NCI-H82 treated with DMSO at 0.1 percent for 48 hours (cell line): Measurements from ENCODE around the gene ANP32A.

Source experiments
- DNase-seq: peaks from one replicate; lab custom pipeline; 2025; ENCODE audit not compliant: unreplicated experiment; lab: John Stamatoyannopoulos, UW

ANP32A gene

GRCh38 chr15:68783226-68784058 is 37.3 kb downstream of the ANP32A start:
- no peak for DNase-seq

GRCh38 chr15:68782589-68783161 is 38.0 kb downstream of the ANP32A start:
- DNase-seq: no peak

GRCh38 chr15:68781766-68782588 is 38.7 kb downstream of the ANP32A start:
- DNase-seq: no peak

GRCh38 chr15:68781217-68781616 is 39.5 kb downstream of the ANP32A start:
- no peak for DNase-seq

GRCh38 chr15:68778876-68779275 is 41.8 kb downstream of the ANP32A start:
- DNase-seq: no peak

- DNase-seq: no peak
These were observed 44.0 kb downstream of the ANP32A start for GRCh38 chr15:68776477-68777270.

- no peak for DNase-seq
These were observed 44.8 kb downstream of the ANP32A start for GRCh38 chr15:68775671-68776476.

GRCh38 chr15:68775236-68775577 is 45.5 kb downstream of the ANP32A start:
- DNase-seq: no peak

GRCh38 chr15:68774521-68775235 is 46.0 kb downstream of the ANP32A start:
- no peak for DNase-seq

GRCh38 chr15:68774120-68774519 is 46.6 kb downstream of the ANP32A start:
- no peak for DNase-seq

- no peak for DNase-seq
These were observed 47.7 kb downstream of the ANP32A start for GRCh38 chr15:68773036-68773435.

GRCh38 chr15:68770216-68770615 is 50.5 kb downstream of the ANP32A start:
- no peak for DNase-seq

GRCh38 chr15:68769702-68770101 is 51.0 kb downstream of the ANP32A start:
- no peak for DNase-seq

GRCh38 chr15:68768321-68768720 is 52.4 kb downstream of the ANP32A start:
- no peak for DNase-seq

- no peak for DNase-seq
These were observed 52.9 kb downstream of the ANP32A start for GRCh38 chr15:68767833-68768232.

GRCh38 chr15:68765602-68766368 is 54.9 kb downstream of the ANP32A start:
- DNase-seq: no peak

- DNase-seq: no peak
These were observed 56.6 kb downstream of the ANP32A start for GRCh38 chr15:68764090-68764489.

GRCh38 chr15:68763063-68763462 is 57.6 kb downstream of the ANP32A start:
- no peak for DNase-seq
